ENCODE measurements around the gene WDR11. TPM values are rescaled to one million over a fixed set of nuclear protein-coding genes. Genes with fewer than 3 reads are reported as not detected.

WDR11 gene
- total and polyA plus RNA-seq, 9 donors: 20.7 to 55.3 (median 41.8) TPM

DNA sequence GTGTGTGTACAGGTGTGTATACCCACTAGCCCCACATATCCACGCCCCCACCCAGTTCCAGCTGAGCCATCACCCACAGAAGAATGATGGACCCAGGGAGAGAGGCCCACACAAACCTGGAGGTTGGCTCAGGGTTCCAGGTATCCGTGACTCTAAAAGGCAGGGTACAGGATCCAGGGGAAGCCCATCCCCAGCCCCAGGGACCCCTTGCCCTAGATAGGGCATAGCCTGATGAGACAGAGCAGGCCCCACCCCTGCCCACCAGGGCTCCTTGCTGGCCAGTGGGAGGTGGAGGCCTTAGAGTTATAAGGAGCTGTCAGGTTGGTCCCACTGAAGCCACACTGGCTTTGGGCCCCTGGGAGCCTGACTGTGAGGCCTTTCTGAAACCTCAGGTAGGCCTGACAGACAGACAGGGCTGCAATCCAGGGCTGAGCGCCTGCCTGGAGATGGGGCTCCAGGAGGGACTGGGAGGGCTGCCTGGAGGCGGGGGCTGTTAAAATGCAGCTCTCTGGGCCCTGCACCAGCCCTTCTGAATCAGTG lies 93.5 kb downstream of the WDR11 start:
- Histone ChIP-seq H3K4me1 (ENCODE audit: insufficient read depth) (peaks cover 2% of the 10 kb centered on the region), H3K9me3 (no peaks in the 10 kb centered on the region), H3K27ac (no peak overlapping the region), H3K4me3 (no peak overlapping the region), H3K27me3 (no peaks in the 10 kb centered on the region), H3K36me3 (no peaks in the 10 kb centered on the region)
- TF ChIP-seq EP300 (IDR thresholded peaks at IDR 0.05) (no peak), POLR2A (IDR thresholded peaks at IDR 0.05) (no peak)
- TF ChIP-seq, protein P1, sequence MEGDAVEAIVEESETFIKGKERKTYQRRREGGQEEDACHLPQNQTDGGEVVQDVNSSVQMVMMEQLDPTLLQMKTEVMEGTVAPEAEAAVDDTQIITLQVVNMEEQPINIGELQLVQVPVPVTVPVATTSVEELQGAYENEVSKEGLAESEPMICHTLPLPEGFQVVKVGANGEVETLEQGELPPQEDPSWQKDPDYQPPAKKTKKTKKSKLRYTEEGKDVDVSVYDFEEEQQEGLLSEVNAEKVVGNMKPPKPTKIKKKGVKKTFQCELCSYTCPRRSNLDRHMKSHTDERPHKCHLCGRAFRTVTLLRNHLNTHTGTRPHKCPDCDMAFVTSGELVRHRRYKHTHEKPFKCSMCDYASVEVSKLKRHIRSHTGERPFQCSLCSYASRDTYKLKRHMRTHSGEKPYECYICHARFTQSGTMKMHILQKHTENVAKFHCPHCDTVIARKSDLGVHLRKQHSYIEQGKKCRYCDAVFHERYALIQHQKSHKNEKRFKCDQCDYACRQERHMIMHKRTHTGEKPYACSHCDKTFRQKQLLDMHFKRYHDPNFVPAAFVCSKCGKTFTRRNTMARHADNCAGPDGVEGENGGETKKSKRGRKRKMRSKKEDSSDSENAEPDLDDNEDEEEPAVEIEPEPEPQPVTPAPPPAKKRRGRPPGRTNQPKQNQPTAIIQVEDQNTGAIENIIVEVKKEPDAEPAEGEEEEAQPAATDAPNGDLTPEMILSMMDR (IDR thresholded peaks at IDR 0.05): no peak
- WGBS, 3 donors: 85 to 98% (median 98%) methylated on average over 4 of the region's 4 CpGs
- no peak for DNase-seq
- intact Hi-C loops (cut with DNase I): loop anchor here (5.0 to 10.0 kb wide), 6 partner anchors 663 to 960 kb away; no protein-coding TSS in a partner anchor

DNA sequence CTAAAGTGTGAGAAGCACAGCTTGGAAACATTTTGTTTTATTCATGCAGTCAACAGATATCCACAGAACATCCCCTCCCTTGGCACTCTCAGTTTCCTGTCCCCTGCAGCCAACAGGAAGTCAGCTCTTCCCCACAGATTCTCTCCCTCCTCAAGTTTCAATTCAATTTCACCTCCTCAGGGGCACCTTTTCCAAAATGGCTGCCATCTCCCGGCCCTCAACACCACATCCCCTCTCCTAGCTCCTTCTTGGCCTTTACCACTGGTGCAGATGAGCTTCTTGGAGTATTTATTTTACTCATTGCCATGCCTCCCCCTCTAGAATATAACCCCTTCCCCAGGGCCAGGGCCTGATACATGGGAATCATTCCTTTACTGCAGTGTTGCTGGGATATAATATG lies 94.0 kb downstream of the WDR11 start:
- H3K27me3 ChIP-seq: no peaks in the 10 kb centered on the region
- H3K4me1 ChIP-seq (ENCODE audit: insufficient read depth): peaks cover 3% of the 10 kb centered on the region
- H3K4me3 ChIP-seq: no peak overlapping the region
- H3K36me3 ChIP-seq: no peaks in the 10 kb centered on the region
- TF ChIP-seq, protein P1 (IDR thresholded peaks at IDR 0.05): no peak
- TF ChIP-seq EP300 (IDR thresholded peaks at IDR 0.05) (no peak), POLR2A (IDR thresholded peaks at IDR 0.05) (no peak)
- WGBS, 3 donors: 93 to 100% (median 96%) methylated on average over 1 of the region's 1 CpG
- intact Hi-C loops (cut with DNase I): loop anchor here (5.0 to 10.0 kb wide), 4 partner anchors 662 to 960 kb away; no protein-coding TSS in a partner anchor
- DNase-seq: no peak
- H3K9me3 ChIP-seq: no peaks in the 10 kb centered on the region
- no peak overlapping the region for H3K27ac ChIP-seq

DNA sequence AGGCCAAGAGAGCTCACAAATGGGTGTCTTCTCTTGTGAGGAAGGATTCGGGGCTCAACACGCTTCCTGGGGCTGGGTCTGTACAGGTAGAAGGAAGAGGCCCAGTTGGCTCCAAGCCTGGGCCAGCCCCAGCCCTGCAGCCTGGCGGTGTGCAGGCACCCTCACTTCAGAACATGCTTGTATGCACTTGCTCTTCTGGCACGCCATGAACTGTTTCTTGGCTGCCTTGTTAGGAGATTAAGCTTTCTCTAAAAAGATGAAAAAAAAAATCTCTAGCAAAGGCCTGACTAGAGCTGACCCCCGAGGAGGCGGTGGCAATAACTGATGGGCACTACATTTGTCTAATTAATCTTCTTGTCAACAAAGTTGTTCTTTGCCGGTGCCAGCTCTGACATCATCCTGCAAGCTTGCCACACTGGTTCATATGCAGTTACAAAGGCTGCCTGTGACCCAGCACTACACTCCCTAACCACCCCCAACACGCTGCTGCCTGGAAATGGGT lies 94.7 kb downstream of the WDR11 start:
- Histone ChIP-seq H3K4me3 (no peak overlapping the region), H3K27me3 (no peaks in the 10 kb centered on the region), H3K36me3 (no peaks in the 10 kb centered on the region), H3K27ac (no peak overlapping the region), H3K9me3 (no peaks in the 10 kb centered on the region), H3K4me1 (ENCODE audit: insufficient read depth) (peaks cover 3% of the 10 kb centered on the region)
- WGBS, 3 donors: 66 to 78% (median 69%) methylated on average over 8 of the region's 8 CpGs
- intact Hi-C loops (cut with DNase I): loop anchor here (5.0 to 10.0 kb wide), 4 partner anchors 661 to 959 kb away; no protein-coding TSS in a partner anchor
- TF ChIP-seq, protein P1 (IDR thresholded peaks at IDR 0.05): no peak
- TF ChIP-seq POLR2A (IDR thresholded peaks at IDR 0.05): no peak
- no peak for TF ChIP-seq EP300 (IDR thresholded peaks at IDR 0.05)
- peak in 1 of 5 donors; percentile 22 for DNase-seq

DNA sequence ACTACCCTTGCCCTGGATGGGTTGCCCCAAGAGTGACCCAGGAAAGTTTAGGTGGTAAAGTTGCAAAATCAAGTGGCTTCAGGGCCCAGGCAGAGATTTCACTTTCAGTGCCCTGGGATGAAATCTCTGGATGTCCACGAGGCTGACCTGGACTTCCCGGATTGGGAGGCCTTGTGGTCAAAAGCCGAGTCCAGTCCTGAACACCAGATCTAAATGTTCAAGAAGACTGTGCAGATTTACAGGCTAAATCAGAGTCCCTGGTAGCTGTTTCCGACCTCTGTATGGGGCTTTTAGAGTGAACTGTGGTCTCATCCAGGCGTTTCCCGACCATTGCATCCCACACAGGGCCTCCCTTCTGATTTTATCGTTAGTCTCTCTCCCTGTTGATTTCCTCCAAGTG lies 95.3 kb downstream of the WDR11 start:
- H3K36me3 ChIP-seq: no peaks in the 10 kb centered on the region
- intact Hi-C loops (cut with DNase I): loop anchor here (5.0 to 10.0 kb wide), 4 partner anchors 661 to 958 kb away; no protein-coding TSS in a partner anchor
- H3K27me3 ChIP-seq: no peaks in the 10 kb centered on the region
- H3K9me3 ChIP-seq: no peaks in the 10 kb centered on the region
- H3K27ac ChIP-seq: no peak overlapping the region
- peaks cover 3% of the 10 kb centered on the region for H3K4me1 ChIP-seq (ENCODE audit: insufficient read depth)
- DNase-seq: no peak
- WGBS, 3 donors: 68 to 81% (median 74%) methylated on average over 7 of the region's 7 CpGs
- no peak overlapping the region for H3K4me3 ChIP-seq
- TF ChIP-seq, protein P1 (IDR thresholded peaks at IDR 0.05): no peak
- TF ChIP-seq EP300 (IDR thresholded peaks at IDR 0.05) (no peak), POLR2A (IDR thresholded peaks at IDR 0.05) (no peak)

All from ovary (tissue), 9 donors.